Spleen (tissue), 11 donors: ENCODE results near the gene SLC52A1. TPM values are rescaled to one million over a fixed set of nuclear protein-coding genes. Genes with fewer than 3 reads are reported as not detected.

Experiments
- DNase-seq: peaks from one replicate; pipeline ENCODE4 v3.0.0-alpha.2; 2020
- H3K27ac ChIP-seq, 8 donors: fragments of 200-600 bp; sonication (generic) in 7 of 8; 1 replicate in 4 of 8; 2 replicates in 4 of 8; pipeline versions ENCODE4 v1.5.0 to v1.8.0; 2016 to 2021; ENCODE audit warnings: inconsistent platforms in 4 of 8, mild to moderate bottlenecking in 4 of 8, moderate library complexity in 1 of 8
- H3K27me3 ChIP-seq, 7 donors: fragments of 200-600 bp; sonication (generic) in 6 of 7; replicated peaks in 1 of 7; 1 replicate in 4 of 7; 2 replicates in 3 of 7; pipeline versions ENCODE4 v1.5.0 to v1.8.0; 2016 to 2021; ENCODE audit warnings: inconsistent platforms in 3 of 7, mild to moderate bottlenecking in 1 of 7
- H3K36me3 ChIP-seq, 6 donors: fragments of 200-600 bp; sonication (generic) in 5 of 6; 1 replicate in 4 of 6; 2 replicates in 2 of 6; pipeline versions ENCODE4 v1.5.0 to v1.8.0; 2016 to 2021; ENCODE audit warnings: inconsistent platforms in 2 of 6
- H3K4me1 ChIP-seq, 6 donors: fragments of 200-600 bp; sonication (generic) in 5 of 6; 1 replicate in 3 of 6; 2 replicates in 3 of 6; pipeline versions ENCODE4 v1.5.0 to v1.8.0; 2016 to 2021; ENCODE audit warnings: inconsistent platforms in 3 of 6
- H3K4me3 ChIP-seq, 8 donors: fragments of 200-600 bp; sonication (generic) in 7 of 8; 1 replicate in 4 of 8; 2 replicates in 4 of 8; pipeline versions ENCODE4 v1.5.0 to v1.8.0; 2016 to 2021; ENCODE audit warnings: inconsistent platforms in 4 of 8, mild to moderate bottlenecking in 4 of 8, moderate library complexity in 2 of 8
- H3K9me3 ChIP-seq, 8 donors: fragments of 200-600 bp; sonication (generic) in 7 of 8; 1 replicate in 4 of 8; 2 replicates in 4 of 8; pipeline versions ENCODE4 v1.5.0 to v1.8.0; 2016 to 2021; ENCODE audit warnings: inconsistent platforms in 4 of 8
- CTCF ChIP-seq, 11 experiments: fragments of 200-600 bp in 7 of 11; fragments of 450-650 bp in 4 of 11; sonication (generic) in 4 of 11; IDR thresholded peaks in 8 of 11; conservative IDR thresholded peaks in 3 of 11; 1 replicate in 7 of 11; 2 replicates in 4 of 11; pipeline versions ENCODE4 v1.4.0 to v1.8.0; 2016 to 2021; ENCODE audit warnings: antibody characterized with exemption in 11 of 11, inconsistent platforms in 4 of 11, mild to moderate bottlenecking in 1 of 11
- POLR2A ChIP-seq, 3 donors: fragments of 450-650 bp; IDR thresholded peaks; one replicate each; pipeline ENCODE4 v1.5.1; 2017; ENCODE audit warnings: antibody characterized with exemption in 3 of 3, mild to moderate bottlenecking in 1 of 3
- POLR2AphosphoS5 ChIP-seq, 3 donors: sonication (generic); formaldehyde crosslinking; IDR thresholded peaks; one replicate each; pipeline ENCODE4 v1.5.1; 2017; ENCODE audit warnings: antibody characterized with exemption in 3 of 3
- WGBS, 5 donors: extraction: QIAGEN DNeasy Blood & Tissue Kit in 3 of 5; methylation state at CpG; one replicate each; pipeline versions ENCODE4 v1.1.5 to v1.1.7; 2013 to 2018; 5-methylcytosine and 5-hydroxymethylcytosine counted together
- intact Hi-C: fragments of 100-400 bp; cut with DNase I; formaldehyde crosslinking; loops from one replicate; pipeline ENCODE4 v1.15.0; 2023; ENCODE audit warnings: low total_unique reads
- polyA plus RNA-seq, 3 donors: library from polyadenylated mRNA; stranded (reverse); fragments of 200-250 nt; gene quantifications; one replicate each; pipeline ENCODE4 v1.2.1, GENCODE V29; 2013
- total RNA-seq, 7 donors: library from RNA; depleted of rRNA in 3 of 7; stranded (reverse); fragments of >200 nt in 3 of 7; fragmentation: NEBNext Ultra II Directional in 4 of 7; extraction: Animal tissue kit (Norgen Biotek cat#: 25700) in 4 of 7; gene quantifications; one replicate each; pipeline versions ENCODE4 v1.1.0 to v1.2.1, GENCODE V29; 2016 to 2021
- donor health status: healthy with polysubstance abuse.
- donor health status: DM: no; HTN: no; CAD: no; lungs with moderate emphysema.
- donor health status: DM: no; HTN: no; CAD: no.
- donor health status: Bipolar disorder and iron deficiency.
- donor health status: healthy.
- donor health status: DM: no; HTN: no; CAD: no.
- donor health status: DM: yes; HTN: yes; CAD: no.

Gene SLC52A1
- total and polyA plus RNA-seq, 10 donors: 0.06 to 2.0 (median 0.50) TPM

GRCh38 chr17:5002121-5002788, 33.0 kb downstream of the SLC52A1 start:
- 91 to 97% (median 94%) methylated on average over 18 to 20 of the region's 20 CpGs for WGBS, 5 donors
- DNase-seq: no peak
- Histone ChIP-seq H3K9me3 (no peaks in the 10 kb centered on the region), H3K4me1 (peaks cover 13 to 32% (median 23%) of the 10 kb centered on the region in 6 donors), H3K4me3 (no peak overlapping the region), H3K27ac (no peak overlapping the region), H3K27me3 (no peaks in the 10 kb centered on the region), H3K36me3 (peaks cover 3 to 72% (median 60%) of the 10 kb centered on the region in 6 donors)
- intact Hi-C loops: no loop called here
- no peak for TF ChIP-seq POLR2A (IDR thresholded peaks at IDR 0.05)
- TF ChIP-seq POLR2AphosphoS5 (IDR thresholded peaks at IDR 0.05): no peak

- intact Hi-C loops: no loop called here
- Histone ChIP-seq H3K9me3 (no peaks in the 10 kb centered on the region), H3K36me3 (peaks cover 0 to 52% (median 42%) of the 10 kb centered on the region in 6 donors), H3K4me3 (peak overlapping the region in 2 of 8 donors; percentile 97), H3K4me1 (peaks cover 18 to 49% (median 32%) of the 10 kb centered on the region in 6 donors), H3K27me3 (no peaks in the 10 kb centered on the region), H3K27ac (peak overlapping the region in 5 of 8 donors; percentile 89 to 95 (median 91))
- DNase-seq: no peak
- WGBS, 5 donors: 66 to 85% (median 78%) methylated on average over 6 to 11 of the region's 11 CpGs
- TF ChIP-seq POLR2A (IDR thresholded peaks at IDR 0.05) (no peak), POLR2AphosphoS5 (IDR thresholded peaks at IDR 0.05) (peak in 1 of 3 donors; percentile 11)
Observed at GRCh38 chr17:5000237-5000639, 35.0 kb downstream of the SLC52A1 start.

- peaks cover 18 to 51% (median 32%) of the 10 kb centered on the region in 6 donors for H3K4me1 ChIP-seq
- DNase-seq: no peak
- no peaks in the 10 kb centered on the region for H3K27me3 ChIP-seq
- peak overlapping the region; percentile 85 to 97 (median 88) for H3K4me3 ChIP-seq
- H3K27ac ChIP-seq: peak overlapping the region in 6 of 8 donors; percentile 89 to 95 (median 90)
- 57 to 70% (median 67%) methylated on average over 12 of the region's 12 CpGs for WGBS, 5 donors
- H3K36me3 ChIP-seq: peaks cover 0 to 45% (median 35%) of the 10 kb centered on the region in 6 donors
- intact Hi-C loops: loop anchor here (10.0 kb wide), 1 partner anchor 65 kb away; the partner anchor contains the start of gene GP1BA
- H3K9me3 ChIP-seq: no peaks in the 10 kb centered on the region
- no peak for TF ChIP-seq POLR2A (IDR thresholded peaks at IDR 0.05)
- TF ChIP-seq POLR2AphosphoS5 (IDR thresholded peaks at IDR 0.05): no peak
- no peak for TF ChIP-seq CTCF (IDR thresholded peaks at IDR 0.05 in 8 of 11, conservative IDR thresholded peaks at IDR 0.05 in 3 of 11)
Observed at GRCh38 chr17:4999430-5000093, 35.7 kb downstream of the SLC52A1 start.

GRCh38 chr17:4998732-4999429, 36.3 kb downstream of the SLC52A1 start:
- TF ChIP-seq POLR2A (IDR thresholded peaks at IDR 0.05) (no peak), POLR2AphosphoS5 (IDR thresholded peaks at IDR 0.05) (no peak), CTCF (IDR thresholded peaks at IDR 0.05 in 8 of 11, conservative IDR thresholded peaks at IDR 0.05 in 3 of 11) (no peak)
- intact Hi-C loops: loop anchor here (10.0 kb wide), 1 partner anchor 64 kb away; the partner anchor contains the start of gene GP1BA
- Histone ChIP-seq H3K4me3 (peak overlapping the region; percentile 85 to 97 (median 88)), H3K27me3 (no peaks in the 10 kb centered on the region), H3K9me3 (no peaks in the 10 kb centered on the region), H3K27ac (peak overlapping the region in 7 of 8 donors; percentile 89 to 95 (median 90)), H3K36me3 (peaks cover 0 to 39% (median 28%) of the 10 kb centered on the region in 6 donors), H3K4me1 (peaks cover 18 to 51% (median 32%) of the 10 kb centered on the region in 6 donors)
- WGBS, 5 donors: 22 to 49% (median 37%) methylated on average over 13 to 14 of the region's 14 CpGs
- DNase-seq: no peak
